Measurements from ENCODE around the gene TMEM258.
A peak's percentile ranks its signal among the peaks of the same experiment; 100 is the strongest.

Gene TMEM258

DNA sequence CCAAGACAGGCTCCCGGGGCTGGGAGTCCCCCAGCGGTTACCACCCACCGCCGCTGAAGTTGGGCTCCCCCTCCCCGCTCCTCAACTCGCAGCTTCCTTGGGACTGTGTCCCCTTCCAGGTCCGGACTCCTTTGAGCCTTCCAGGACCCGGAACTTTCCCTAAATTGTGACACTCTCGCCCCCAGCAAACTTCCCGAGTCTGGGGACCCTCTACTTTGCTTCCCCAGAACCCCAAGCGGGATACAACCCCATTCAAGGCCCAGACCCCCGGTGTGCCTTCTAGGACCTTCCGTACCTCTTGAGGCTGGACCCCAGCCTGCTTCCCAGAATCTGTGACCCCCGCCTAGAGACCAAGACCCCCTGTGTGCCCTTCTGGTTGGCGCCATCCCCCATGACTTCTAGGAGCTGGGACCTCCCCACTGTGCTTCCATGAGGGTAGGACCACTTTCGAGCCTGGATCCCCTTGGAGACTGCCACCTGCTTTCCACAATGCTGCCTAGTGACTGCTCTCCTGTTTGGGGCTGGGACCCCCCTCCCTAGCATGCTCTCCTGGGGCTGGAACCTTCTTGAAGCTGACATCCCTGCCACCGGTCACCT, 39.4 kb downstream of the TMEM258 start:
- DNase-seq (ENCODE audit: low read depth in 2 of 2): no peak
- H3K4me3 ChIP-seq (replicated peaks in 1 of 2; ENCODE audit: low read depth in 2 of 2, low read length in 2 of 2): peak overlapping the region; percentile 46 to 65
- TF ChIP-seq, protein P1, sequence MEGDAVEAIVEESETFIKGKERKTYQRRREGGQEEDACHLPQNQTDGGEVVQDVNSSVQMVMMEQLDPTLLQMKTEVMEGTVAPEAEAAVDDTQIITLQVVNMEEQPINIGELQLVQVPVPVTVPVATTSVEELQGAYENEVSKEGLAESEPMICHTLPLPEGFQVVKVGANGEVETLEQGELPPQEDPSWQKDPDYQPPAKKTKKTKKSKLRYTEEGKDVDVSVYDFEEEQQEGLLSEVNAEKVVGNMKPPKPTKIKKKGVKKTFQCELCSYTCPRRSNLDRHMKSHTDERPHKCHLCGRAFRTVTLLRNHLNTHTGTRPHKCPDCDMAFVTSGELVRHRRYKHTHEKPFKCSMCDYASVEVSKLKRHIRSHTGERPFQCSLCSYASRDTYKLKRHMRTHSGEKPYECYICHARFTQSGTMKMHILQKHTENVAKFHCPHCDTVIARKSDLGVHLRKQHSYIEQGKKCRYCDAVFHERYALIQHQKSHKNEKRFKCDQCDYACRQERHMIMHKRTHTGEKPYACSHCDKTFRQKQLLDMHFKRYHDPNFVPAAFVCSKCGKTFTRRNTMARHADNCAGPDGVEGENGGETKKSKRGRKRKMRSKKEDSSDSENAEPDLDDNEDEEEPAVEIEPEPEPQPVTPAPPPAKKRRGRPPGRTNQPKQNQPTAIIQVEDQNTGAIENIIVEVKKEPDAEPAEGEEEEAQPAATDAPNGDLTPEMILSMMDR (IDR thresholded peaks at IDR 0.05; ENCODE audit: low read depth, low read length): no peak

GRCh38 chr11:61752117-61752924, 40.1 kb downstream of the TMEM258 start, which contains the start of gene MYRF:
Gene MYRF (plus strand): TSS chr11:61752636. CDS start chr11:61752745, 109 bp downstream.
- DNase-seq (ENCODE audit: low read depth in 2 of 2): peak; percentile 26 to 42
- TF ChIP-seq, protein P1 (IDR thresholded peaks at IDR 0.05; ENCODE audit: low read depth, low read length): peak; percentile 30
- H3K4me3 ChIP-seq (replicated peaks in 1 of 2; ENCODE audit: low read depth in 2 of 2, low read length in 2 of 2): peak within 1 kb of the TSS; percentile 46 to 65

DNA sequence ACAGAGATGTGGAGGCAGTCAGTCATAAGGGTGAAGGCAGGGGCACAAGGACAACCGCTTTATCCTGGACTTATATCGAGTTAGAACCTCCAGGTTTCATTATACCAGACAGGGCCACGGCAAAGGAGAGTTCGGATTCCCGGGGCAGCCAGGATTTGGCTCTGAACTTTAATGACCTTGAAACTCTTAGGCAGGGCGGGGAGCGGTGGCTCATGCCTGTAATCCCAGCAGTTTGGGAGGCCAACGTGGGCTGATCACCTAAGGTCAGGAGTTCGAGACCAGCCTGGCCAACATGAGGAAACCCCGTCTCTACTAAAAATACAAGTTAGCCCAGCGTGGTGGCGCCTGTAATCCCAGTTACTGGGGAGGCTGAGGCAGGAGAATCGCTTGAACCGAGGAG, 41.0 kb downstream of the TMEM258 start:
- TF ChIP-seq, protein P1 (IDR thresholded peaks at IDR 0.05; ENCODE audit: low read depth, low read length): no peak
- H3K4me3 ChIP-seq (replicated peaks in 1 of 2; ENCODE audit: low read depth in 2 of 2, low read length in 2 of 2): no peak overlapping the region
- DNase-seq (ENCODE audit: low read depth in 2 of 2): no peak

GRCh38 chr11:61750631-61751273, 41.6 kb downstream of the TMEM258 start:
- DNase-seq (ENCODE audit: low read depth in 2 of 2): no peak
- TF ChIP-seq, protein P1 (IDR thresholded peaks at IDR 0.05; ENCODE audit: low read depth, low read length): no peak
- H3K4me3 ChIP-seq (replicated peaks in 1 of 2; ENCODE audit: low read depth in 2 of 2, low read length in 2 of 2): no peak overlapping the region

DNA sequence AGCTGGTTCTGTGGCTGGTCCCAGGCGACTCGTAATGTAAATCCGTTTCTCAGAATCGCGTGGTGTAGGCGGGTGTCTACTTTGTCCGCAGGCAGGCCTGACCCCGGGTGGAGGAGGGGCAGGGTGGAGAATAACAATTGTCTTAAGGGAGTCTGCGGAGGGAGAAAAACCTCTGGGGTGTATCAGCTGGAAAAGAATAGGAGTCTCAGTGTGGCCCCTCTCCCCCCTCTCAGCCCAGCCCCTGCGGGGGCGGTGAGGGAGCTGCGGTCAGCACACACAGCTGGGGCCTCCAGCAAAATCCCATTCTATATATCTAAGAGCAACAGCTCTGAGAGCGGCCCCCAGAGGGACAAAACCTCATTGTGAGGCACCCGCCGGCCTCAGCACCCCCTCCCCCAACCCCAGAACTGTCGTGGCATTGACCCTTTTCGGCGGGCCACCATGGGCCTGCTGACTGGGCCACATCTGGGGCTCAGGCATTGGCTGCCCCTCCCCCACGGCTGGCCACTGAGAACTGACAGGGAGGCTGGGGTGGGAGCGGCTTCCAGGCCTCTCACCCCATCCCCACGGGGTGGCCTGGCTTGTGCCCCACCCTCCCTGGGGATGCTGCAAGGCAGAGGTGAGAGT, 42.7 kb downstream of the TMEM258 start:
- no peak overlapping the region for H3K4me3 ChIP-seq (replicated peaks in 1 of 2; ENCODE audit: low read depth in 2 of 2, low read length in 2 of 2)
- TF ChIP-seq, protein P1 (IDR thresholded peaks at IDR 0.05; ENCODE audit: low read depth, low read length): no peak
- DNase-seq (ENCODE audit: low read depth in 2 of 2): peak in 1 of 2 donors; percentile 40

DNA sequence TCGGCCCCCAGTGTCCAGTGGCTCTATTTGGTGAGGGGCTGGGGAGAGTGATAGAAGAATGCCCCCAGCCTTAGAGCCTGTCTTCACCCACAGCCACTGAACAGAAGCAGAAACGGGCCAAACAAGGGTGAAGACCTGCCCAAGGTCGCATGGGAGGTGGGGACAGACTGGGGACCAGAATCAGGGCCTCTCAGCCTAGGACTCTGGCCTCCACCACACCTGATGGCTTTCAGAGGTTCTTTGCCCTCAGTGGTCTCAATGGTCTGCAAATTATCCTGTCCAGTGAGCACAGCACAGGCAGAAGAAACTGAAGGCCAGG, 44.5 kb downstream of the TMEM258 start:
- TF ChIP-seq, protein P1 (IDR thresholded peaks at IDR 0.05; ENCODE audit: low read depth, low read length): no peak
- DNase-seq (ENCODE audit: low read depth in 2 of 2): no peak
- H3K4me3 ChIP-seq (replicated peaks in 1 of 2; ENCODE audit: low read depth in 2 of 2, low read length in 2 of 2): no peak overlapping the region

All from cardiac fibroblast (primary cell).